ENCODE results near the gene RNF2.

DNA sequence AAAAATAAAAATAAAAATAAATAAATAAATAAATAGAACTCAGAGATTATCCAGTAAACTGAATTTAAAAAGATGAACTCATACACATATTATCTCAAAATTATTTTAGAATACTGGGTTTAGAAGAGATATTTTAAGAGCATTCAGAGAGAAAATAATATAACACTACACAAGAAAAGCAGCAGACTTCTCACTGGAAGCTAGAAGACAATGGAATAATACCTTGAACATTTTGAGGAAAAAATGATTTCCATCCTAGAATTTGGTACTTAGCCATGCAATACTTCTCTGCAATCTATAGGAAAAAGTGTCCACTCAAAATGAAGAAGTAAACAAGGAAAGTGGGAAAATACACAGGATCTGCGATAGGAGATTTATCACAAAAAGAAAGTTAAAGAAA is 87.2 kb downstream of the RNF2 start:
- TF ChIP-seq POLR2A (IDR thresholded peaks at IDR 0.05) (no peak), CTCF (IDR thresholded peaks at IDR 0.05) (no peak)
